Measurements from ENCODE around the gene FAM229A. TPM values are rescaled to one million over a fixed set of nuclear protein-coding genes. Genes with fewer than 3 reads are reported as not detected.

Gene FAM229A
- total and polyA plus RNA-seq, 2 of the 8 experiments (the other 6 are each of a cell fraction or from before 2014, with no cell fraction given): 4.1 to 4.2 TPM

GRCh38 chr1:32386676-32387392 is 24.5 kb upstream of the FAM229A start (continued):
- TF ChIP-seq CHD7 (IDR thresholded peaks at IDR 0.05; ENCODE audit: insufficient replicate concordance, low read length) (no peak), HDAC2 (IDR thresholded peaks at IDR 0.05; ENCODE audit: borderline replicate concordance in 1 of 2, low read depth in 2 of 2, low read length in 2 of 2) (no peak), RAD21 (IDR thresholded peaks at IDR 0.05 in 1 of 2, conservative IDR thresholded peaks at IDR 0.05 in 1 of 2; ENCODE audit: low read depth in 2 of 2, low read length in 2 of 2) (no peak), FOSL1 (IDR thresholded peaks at IDR 0.05; ENCODE audit: insufficient read depth, low read depth, low read length) (no peak), ASH2L (IDR thresholded peaks at IDR 0.05; ENCODE audit: low read length) (no peak), CBX8 (IDR thresholded peaks at IDR 0.05; ENCODE audit: borderline replicate concordance, low read depth, low read length) (no peak), USF2 (IDR thresholded peaks at IDR 0.05; ENCODE audit: low read length) (no peak)
